HG03469 (cell line): ENCODE data around the gene SYNDIG1.

ENCODE experiments used
- ATAC-seq: cut with Tn5 transposase; IDR thresholded peaks from one replicate; pipeline ENCODE4 v1.9.1; 2021; ENCODE audit warnings: mild to moderate bottlenecking, moderate library complexity, moderate number of reproducible peaks; ENCODE audit not compliant: unreplicated experiment

The SYNDIG1 gene

DNA sequence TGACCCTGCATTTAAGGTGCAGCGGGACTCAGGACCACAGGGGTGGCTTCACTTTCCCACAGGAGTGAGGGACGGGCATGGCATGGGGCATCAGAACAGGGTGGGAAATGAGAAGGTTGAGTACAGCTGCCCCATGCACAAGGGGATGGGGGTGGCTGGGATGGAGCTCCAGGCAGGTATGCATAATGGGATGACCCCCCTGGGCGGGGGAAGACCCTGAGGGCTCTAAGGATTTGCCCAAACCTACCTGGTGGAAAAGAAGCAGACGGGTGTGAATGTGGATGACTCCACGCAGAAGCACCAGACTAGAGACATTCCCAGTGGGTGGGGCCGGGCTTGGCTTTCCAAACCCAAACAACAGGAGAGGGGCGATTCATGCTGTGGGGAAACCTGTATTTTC lies 200.3 kb downstream of the SYNDIG1 start:
- no peak for ATAC-seq

DNA sequence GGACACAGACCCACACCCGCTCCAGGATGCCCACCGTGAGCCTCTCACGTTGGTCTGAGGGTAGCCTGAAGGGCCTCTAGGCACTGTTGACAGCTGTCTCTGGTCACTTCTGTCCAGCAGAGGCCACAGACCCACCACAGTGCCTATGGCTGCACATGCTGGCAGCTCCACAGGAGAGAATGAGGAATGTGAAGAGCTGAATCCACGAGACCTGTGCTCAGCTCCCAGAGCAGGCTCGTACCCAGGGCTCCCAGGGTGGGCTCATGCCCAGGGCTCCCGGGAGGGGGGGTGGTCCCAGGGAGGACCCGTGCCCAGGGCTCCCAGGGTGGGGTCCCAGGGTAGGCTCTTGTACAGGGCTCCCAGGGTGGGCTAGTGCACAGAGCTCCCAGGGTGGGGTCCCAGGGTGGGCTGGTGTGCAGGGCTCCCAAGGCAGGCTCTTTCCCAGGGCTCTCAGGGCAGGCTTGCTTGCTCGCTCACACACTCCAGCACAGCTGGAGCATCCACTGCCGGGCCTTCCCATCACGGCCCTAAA lies 201.0 kb downstream of the SYNDIG1 start:
- no peak for ATAC-seq

DNA sequence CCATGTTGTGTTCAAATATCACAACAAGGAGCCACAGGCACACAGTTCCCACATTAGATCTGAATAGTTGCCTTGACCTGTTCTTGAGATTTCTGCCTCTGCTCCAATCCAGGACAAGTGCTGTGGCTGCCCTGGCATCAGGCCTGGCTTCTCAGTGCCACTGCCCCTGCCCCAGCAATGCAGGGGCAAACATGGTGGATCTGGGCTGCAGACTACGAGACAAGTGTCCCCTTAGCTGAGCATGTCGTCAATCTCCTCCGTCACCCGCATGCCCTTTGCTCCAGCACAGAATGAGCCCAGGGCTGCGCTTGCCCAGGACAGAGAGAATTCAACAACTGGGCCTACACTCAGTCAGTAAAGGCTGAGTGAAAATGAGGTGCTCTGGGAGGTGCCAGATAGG lies 201.6 kb downstream of the SYNDIG1 start:
- ATAC-seq: no peak

DNA sequence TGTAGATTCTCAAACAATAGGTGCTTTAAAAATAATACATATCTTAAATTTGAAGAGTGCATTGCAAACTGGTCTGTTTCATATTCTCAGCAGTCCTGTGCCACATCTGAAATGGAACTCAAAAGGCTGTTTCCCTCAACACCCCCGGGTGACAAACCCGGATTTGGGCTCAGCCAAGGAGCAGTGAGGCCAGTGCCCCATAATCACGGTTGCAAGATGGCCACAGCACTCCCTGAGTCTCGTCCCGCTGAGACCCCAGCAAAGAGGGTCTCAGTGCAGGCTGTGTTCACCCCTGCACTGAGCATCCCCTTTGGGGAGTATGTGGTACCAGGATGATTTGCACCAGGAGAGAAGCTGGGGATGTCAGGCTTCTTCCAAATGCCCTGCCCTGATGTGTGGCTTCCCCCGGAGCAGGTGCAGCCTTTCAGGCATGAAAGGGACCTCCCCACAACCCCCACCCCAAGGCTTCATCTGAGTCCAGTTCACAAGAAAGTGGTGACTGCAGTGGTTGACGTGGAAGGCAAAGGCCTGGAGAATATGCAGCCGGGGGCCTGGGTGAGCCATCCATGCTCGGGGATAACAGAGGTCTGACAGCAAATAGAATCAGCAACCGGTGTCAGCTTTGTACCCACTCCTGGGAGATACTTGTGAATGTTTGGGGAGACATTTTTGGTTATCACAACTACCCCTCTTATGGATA lies 202.9 kb downstream of the SYNDIG1 start:
- ATAC-seq: no peak

DNA sequence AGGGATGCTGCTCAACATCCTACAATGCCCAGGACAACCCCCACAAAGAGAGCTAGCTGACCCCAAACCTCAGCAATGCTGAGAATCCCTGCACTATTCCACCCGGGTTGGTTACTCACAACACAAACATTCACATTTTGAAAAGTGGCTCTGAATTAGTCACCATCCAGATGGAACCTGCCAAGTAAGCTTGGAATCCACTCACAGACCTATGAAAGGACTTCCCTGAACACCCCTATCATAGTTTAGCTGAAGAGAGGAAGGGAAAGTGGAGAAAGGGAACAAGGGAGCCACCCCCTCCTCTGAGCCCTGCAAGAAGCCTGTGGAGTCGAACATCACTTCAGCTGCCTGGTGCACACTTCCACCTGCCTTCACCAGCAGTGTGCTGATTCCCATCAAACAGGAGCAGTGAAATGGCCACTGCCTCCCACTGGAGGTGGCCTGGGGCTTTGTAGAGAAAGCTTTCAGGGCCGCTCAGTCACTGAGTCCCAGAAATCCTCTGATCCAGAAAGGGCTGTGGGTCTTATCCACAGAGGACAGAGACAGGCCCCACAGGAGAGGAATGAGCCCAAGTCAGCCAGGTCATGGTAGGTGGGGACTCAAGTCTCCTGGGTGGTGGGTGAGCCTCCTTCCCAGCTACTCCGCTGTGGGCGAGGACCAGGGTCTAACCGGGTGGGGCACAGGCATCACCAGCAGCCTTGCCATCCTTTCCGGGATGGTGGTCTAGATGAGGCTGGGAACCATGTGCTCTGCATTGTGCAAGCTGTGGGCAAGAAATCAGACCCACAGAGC lies 203.7 kb downstream of the SYNDIG1 start:
- ATAC-seq: no peak

DNA sequence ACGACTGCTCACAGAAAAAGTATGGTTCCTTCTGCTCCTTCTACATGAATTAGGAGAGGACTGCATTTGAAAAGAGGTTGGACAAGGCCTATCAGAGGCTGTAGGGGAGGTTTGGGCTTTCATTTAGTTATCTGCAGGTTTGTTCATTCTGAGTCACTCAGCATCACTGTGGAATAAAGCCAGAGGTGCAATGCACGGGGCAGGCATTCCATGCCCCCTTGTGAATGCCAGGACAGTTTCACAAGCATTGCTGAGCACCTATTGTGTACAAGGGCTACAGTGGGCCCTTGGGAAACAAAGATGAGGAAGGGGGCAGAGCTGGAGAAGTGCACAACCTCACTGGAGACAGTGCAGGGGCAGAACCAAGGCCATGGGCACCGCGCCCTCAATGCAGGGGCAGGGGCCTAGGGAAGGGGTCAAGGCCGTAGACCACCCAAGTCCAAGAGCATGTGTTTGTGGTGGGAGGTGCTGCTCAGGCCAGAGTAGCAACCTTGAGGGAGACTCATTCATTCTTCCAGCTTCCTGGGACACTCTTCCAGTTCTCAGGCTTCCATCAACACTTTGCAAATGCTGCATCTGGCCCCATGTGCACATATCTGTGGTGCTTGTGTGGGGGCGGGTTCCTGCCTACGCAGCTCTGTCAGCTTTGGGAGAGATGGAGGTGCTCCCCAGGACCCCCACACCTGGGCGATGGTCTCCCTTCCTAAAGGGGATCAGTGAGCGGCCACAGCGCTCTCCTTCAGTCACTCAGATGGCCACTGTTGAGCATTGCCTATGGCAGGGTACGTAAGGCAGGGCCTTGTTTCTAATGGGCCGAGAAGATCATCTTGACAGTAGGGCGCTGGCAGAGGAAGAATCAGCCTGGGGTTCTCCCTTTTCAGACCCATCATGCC lies 204.5 kb downstream of the SYNDIG1 start:
- no peak for ATAC-seq

DNA sequence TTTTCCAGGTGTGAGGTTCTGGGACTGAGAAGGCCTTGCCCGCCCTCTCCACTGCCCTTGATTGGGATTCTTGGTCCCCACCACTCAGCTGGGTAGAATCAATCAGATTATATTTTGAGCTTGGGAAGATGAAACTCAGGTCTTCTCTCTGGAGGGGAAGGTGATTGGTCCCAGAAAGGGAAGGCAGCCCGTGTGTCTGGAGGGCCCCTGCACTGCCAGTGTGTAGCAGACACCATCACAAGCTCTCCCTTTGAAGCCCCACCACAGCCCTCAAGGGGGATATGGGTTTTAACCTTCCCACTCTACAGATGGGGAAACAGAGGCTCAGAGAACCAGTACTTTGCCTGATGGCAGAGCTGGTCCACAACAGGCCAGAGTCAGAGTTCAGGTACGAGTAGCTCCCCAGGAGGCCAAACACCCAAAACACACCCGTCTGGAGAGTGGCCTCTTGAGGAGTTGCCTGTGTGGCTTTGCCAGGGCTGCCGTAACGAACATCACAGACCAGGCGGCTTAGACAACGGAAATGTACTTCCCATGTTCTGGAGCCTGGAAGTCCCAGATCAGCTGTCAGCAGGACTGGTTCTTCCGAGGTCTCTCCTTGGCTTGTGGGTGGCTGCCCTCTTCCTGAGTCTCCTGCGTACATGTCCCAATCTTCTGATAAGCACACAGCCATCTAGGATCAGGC lies 205.6 kb downstream of the SYNDIG1 start:
- ATAC-seq: no peak

DNA sequence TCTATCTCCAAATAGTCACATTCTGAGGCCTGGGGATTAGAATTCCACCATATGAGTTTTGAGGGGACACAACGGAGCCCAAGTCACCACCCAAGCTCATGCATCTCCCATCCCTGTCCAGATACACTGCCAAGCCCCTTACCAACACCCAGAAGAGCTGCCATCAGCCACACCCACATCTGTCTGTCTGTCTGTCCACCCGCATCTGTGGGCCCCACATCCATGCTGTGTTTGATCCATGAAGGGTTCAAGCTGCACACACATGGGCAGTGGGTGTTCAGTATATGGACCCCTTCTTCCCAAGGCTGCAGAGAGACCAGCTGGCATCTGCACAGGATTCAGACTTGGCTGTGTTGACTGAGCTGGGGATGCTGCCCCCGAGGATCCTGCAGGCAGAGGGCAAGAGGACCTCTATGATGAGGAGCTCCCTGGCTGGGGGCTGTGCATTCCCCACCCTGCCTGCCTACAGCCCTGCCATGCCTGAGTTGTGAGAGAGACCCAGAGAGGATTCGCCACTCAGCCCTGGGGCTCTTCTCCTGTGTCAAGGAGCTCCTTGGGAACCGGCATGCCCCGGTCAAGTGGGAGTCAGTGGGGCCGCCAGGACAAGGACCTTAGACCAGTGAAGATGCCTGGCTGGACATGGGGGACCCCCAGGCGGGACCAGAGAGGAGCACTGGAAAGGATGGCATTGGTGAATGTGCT lies 206.4 kb downstream of the SYNDIG1 start:
- no peak for ATAC-seq

DNA sequence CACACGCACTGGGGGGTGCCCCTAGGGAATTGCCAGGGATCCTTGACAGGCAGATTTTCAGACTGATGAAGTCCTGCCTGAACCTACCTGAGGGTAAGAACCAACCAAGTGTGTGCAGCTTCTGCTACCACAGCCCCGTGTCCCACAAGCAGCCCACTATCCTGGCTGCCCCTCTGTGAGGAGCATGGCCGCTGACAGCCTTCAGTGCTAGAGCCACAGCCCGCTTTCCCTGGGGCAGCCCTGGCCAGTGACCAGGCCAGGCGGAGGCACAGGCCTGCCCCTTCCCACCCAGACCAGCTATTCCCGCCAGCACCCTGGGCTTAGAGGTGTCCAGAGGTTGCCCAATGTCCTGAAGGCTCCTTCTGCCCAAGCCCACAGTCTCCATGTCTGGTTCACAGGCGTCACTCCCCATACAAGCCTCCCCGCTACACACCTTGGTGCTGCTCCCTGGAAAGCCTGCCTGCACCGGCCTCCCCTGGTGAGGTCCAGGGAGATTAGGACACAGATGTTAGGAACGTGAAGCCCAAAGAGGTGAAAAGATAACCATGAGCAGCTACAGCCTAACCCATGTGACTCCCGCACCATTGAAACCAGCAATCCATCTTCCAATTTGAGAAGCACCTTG lies 207.0 kb downstream of the SYNDIG1 start:
- no peak for ATAC-seq

DNA sequence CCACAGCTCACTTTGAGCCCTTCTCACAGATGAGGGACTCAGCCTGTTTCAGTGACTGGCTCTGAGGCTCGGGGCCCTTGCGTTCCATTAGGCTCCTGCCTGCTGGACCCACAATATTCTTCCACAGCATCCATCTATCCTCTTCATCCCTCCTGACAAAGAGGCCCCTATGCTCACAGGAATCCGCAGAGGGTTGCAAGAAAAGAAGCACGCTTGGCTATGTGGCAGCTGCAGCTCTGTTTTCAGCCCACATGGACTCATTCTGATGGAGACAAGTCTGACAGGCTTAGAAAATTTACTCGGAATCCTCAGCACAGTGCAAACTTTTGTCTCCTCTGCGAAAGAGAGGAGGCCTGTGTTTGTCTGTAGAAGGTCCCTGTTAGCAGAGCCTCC lies 207.5 kb downstream of the SYNDIG1 start:
- no peak for ATAC-seq

DNA sequence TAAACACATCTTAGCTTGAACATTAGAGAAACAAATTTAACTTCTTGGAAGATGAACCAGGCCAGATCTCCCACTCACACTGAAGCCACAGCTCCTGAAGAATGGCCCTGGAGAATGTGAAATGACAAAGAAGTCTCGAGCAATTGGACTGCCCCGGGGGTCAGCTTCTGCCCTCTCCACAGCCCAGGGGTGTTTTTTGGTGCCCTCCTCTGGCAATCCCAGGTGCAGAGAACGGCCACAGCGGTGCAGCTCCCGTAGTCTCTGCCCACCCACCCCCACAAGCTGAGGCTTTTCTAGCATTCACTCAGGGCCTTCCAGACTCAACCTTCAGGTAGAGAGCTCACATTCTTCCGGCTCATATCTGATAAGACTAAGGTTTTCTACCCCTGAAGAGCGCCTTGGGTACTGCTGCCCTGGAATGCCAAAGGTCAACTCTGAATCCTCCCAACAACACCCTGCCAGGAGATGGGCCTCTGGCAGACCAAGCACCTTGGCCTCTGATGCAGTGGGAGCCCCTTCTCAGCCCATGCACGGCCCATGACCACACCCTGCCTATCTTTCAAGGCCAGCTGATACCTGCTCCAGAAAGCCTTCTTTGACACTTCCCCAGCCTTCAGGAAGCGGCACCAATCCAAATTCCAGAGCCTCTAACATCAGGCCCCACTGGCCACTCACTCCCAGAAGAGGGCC lies 208.3 kb downstream of the SYNDIG1 start:
- ATAC-seq: no peak

DNA sequence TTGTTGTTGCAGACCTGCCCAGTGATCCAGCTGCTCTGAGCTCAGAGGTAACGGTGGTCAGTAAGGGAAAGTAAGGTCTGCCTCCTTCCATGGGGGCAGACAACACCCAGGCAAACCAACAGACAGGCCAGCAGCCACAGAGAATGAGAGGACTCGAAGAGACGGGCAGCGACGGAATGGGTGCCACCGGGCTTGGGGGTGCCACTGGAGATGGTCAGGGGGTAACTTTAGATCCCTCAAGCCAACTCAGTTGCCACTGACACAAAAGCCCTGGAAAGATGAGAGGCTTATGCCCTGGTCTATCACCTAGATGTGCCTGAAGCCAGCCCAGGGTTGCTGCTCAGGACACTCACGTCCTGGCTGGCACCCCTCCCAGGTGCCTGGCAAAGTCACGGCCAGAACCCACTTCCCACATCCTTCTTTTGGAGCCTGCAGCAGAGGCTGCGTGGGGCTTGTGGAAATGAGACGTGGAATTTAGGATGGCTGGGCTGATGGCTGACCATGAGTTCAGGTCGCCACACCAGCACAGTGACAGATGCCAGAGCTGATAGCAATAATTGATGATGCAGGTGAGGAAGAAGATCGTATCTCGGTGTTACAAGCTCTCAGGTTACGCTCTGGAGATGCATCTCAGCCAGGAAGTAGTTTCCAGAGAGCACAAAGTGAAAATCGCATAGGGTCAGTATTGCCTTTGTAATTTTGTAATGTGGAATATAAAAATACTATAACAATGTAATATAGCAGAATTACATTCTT lies 209.1 kb downstream of the SYNDIG1 start:
- ATAC-seq: no peak

DNA sequence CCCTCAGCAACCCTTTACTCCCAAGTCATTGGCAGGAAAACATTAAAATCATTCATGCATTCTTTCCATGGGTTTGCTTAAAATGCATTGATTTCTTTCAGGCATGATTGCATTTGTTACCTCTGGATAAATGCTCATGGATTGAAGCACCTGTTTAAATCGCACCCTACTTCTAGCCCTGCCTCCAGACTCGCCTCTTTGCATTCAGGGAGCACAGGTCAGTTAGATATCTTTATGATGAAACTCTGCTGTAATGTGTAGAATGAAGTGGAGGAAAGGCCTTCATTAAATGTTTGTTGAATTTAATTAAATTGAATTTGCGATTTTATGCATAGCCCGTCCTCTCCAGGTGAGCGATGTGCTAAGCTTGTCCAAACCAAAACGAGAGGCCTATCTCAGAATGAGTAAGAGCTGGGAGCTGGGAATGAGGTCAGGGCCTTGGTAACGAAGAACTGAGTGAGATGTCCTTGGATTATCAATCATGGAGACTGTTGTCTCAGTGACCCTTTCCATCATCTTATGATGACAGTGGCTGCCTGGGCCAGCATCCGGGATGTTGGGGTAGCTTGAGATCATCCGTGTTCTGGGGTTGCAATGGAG lies 210.1 kb downstream of the SYNDIG1 start:
- no peak for ATAC-seq

DNA sequence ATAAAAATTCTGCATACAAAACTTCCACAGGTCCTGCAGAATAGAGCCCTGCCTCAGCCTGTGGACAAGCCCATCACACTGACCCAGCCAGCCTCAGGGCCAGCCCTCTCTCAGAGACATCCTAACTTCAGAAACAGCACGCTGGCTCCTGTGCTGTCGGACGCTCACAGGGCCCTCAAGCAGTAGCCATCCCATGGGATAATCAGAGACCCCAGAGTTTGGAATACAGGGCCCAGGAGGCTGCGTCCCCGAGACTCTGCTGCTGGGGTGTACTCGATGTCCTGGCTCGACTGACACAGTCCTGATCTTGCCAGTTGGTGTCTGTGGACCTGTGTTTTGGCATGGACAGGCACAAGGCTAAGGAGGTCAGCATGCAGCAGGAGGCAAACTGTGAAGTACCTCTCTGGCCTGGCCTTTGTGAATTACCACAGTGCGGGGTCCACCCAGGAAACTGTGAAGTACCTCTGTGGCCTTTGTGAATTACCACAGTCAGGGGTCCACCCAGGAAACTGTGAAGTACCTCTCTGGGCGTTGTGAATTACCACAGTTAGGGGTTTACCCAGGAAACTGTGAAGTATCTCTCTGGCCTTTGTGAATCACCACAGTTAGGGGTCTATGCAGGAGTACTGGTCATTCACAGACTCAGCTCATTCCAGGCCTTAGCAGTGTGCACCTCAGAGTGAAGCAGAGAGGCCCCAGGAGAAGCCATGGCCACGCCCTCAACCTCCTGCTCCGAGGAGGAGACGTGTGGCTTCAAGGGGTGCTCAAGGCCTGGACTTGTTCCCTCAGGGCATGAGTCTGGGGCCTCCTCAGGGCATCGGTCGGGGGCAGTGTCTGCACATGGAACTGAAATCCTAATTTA lies 212.4 kb downstream of the SYNDIG1 start:
- no peak for ATAC-seq

DNA sequence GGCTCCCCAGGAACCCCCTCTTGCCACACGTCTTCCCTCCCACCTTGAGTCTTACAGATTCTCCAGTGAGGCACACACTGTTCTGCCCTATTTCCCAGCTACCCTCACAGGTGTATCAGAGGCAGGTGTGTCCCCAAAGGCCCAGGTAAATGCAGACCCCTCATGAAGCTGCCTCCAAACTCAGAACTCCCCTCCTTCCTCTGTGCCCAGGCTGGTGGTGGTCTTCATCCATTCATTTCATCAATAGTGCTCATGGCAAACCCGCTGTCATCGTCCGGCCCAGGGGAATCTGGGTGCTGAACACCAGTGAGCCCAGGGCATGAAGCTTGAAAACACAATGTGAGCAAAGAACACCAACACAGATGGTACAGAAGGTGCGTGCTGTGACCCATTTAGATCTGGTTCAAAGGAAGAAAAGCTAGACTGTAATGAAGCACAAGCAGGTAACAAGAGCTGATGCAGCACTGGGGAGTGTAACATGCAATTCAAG lies 213.1 kb downstream of the SYNDIG1 start:
- ATAC-seq: no peak

DNA sequence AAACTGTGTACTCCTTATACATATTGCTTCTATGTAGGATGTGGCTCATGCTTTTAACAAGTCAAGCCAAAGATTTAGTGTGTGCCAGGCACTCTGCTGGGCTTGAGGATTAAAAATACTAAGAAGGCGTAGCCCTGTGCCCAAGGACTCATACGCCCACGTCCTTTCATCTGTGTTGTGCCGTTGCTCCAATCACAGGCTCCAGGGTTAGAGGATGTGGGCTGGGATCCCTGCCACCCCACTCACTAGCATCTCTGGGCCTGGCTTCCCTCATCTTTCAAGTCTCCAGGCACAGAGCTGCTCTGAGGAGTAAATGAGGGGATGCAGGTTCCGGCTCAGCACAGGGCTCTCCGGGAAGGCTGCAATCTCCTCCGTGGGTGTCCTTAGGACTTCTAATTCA lies 214.2 kb downstream of the SYNDIG1 start:
- ATAC-seq: no peak

DNA sequence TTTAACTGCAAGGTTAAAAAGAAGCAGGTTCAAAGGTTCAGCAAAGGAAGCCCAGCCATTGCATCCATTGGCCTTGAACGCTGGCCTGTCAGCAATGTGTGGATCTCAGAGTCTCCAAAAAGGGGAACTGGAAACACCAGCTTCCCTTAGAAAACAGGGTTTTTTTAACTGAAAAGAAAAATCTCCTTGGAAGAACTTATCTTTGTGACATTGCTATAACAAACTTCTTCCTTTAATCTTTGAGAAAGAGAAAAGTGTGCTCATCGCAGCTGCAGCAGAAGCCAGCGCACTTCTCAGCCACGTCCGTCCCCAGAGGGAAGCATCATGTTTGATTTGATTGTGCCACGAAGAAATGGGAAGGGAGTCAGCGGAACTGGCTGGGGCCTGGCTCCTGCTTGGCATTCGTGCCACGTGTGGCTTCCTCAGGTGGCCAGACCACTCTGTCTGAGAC lies 215.0 kb downstream of the SYNDIG1 start:
- no peak for ATAC-seq
